Neutrophil (primary cell): ENCODE measurements around the gene DECR2.

ENCODE experiments used
- H3K27ac ChIP-seq: fragments of 200-600 bp; sonication (generic); 2 replicates; pipeline ENCODE4 v1.5.1; 2016; ENCODE audit warnings: mild to moderate bottlenecking, moderate library complexity
- H3K27me3 ChIP-seq: fragments of 200-600 bp; sonication (generic); 2 replicates; pipeline ENCODE4 v1.6.0; 2016; ENCODE audit warnings: mild to moderate bottlenecking
- H3K36me3 ChIP-seq: fragments of 200-600 bp; sonication (generic); 2 replicates; pipeline ENCODE4 v1.5.1; 2017
- H3K4me1 ChIP-seq, 2 experiments: fragments of 200-600 bp in 1 of 2; sonication (generic) in 1 of 2; 1 replicate in 1 of 2; 2 replicates in 1 of 2; pipeline versions ENCODE4 v1.5.1 to v1.6.1; 2013 to 2016; ENCODE audit warnings: low read depth in 1 of 2, low read length in 1 of 2, mild to moderate bottlenecking in 1 of 2, moderate library complexity in 1 of 2; ENCODE audit not compliant: control insufficient read depth in 1 of 2, insufficient read depth in 1 of 2
- H3K4me3 ChIP-seq, 2 experiments: fragments of 200-600 bp in 1 of 2; sonication (generic) in 1 of 2; 1 replicate in 1 of 2; 2 replicates in 1 of 2; pipeline ENCODE4 v1.5.1; 2013 to 2016; ENCODE audit warnings: low read depth in 1 of 2, low read length in 1 of 2, mild to moderate bottlenecking in 1 of 2, moderate library complexity in 1 of 2
- H3K9me3 ChIP-seq: fragments of 200-600 bp; sonication (generic); 2 replicates; pipeline ENCODE4 v1.5.1; 2016
- TF ChIP-seq, protein P1 (sequence below): fragments of 200-600 bp; sonication (generic); IDR thresholded peaks from 2 replicates; pipeline ENCODE4 v1.5.1; 2016; ENCODE audit warnings: antibody characterized with exemption

DECR2 gene

GRCh38 chr16:354971-355461 is 46.7 kb upstream of the DECR2 start:
- H3K27ac ChIP-seq: no peak overlapping the region
- TF ChIP-seq, protein P1, sequence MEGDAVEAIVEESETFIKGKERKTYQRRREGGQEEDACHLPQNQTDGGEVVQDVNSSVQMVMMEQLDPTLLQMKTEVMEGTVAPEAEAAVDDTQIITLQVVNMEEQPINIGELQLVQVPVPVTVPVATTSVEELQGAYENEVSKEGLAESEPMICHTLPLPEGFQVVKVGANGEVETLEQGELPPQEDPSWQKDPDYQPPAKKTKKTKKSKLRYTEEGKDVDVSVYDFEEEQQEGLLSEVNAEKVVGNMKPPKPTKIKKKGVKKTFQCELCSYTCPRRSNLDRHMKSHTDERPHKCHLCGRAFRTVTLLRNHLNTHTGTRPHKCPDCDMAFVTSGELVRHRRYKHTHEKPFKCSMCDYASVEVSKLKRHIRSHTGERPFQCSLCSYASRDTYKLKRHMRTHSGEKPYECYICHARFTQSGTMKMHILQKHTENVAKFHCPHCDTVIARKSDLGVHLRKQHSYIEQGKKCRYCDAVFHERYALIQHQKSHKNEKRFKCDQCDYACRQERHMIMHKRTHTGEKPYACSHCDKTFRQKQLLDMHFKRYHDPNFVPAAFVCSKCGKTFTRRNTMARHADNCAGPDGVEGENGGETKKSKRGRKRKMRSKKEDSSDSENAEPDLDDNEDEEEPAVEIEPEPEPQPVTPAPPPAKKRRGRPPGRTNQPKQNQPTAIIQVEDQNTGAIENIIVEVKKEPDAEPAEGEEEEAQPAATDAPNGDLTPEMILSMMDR: no peak
- peaks cover 5% of the 10 kb centered on the region for H3K36me3 ChIP-seq
- H3K9me3 ChIP-seq: no peaks in the 10 kb centered on the region
- H3K27me3 ChIP-seq: no peaks in the 10 kb centered on the region
- H3K4me1 ChIP-seq: peaks cover 22 to 24% of the 10 kb centered on the region in 2 experiments
- no peak overlapping the region for H3K4me3 ChIP-seq

- TF ChIP-seq, protein P1: no peak
- Histone ChIP-seq H3K9me3 (no peaks in the 10 kb centered on the region), H3K36me3 (no peaks in the 10 kb centered on the region), H3K4me3 (no peak overlapping the region), H3K27me3 (no peaks in the 10 kb centered on the region), H3K27ac (no peak overlapping the region), H3K4me1 (peaks cover 7 to 8% of the 10 kb centered on the region in 2 experiments)
Measured at GRCh38 chr16:356741-357140, 44.9 kb upstream of the DECR2 start.

DNA sequence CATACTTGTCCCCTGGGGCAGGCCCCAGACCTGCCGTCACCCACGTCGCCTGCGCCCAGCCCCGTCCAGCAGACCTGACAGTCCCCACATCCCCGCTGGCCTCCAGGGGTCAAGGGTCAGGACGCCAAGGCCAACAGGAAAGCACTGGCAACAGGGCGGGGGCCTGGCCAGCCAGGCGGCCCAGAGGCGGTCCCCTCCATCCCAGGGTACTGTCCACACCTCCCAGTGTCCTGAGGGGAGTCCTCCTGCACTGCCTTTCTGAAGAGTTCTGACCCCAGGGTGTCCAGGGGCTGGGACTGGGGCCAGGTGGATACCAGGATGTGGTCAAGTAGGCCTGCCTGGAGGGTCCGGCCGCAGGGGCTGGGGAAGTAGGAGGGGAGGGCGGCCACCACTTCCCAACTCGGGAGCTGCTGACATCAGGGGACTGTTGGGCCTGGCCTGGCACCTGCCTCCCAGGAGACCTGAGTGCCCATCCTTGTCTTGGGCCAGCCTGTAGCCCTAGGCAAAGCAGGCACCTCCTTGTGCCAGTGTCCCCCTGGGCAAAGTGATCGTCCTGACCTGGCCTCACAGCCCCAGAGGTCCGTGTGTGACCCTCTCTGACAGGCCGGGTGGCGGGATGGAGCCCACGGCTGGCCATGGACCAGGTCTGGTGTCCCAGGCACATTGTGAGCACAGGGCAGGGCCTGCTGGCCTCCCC is 42.5 kb upstream of the DECR2 start:
- Histone ChIP-seq H3K27me3 (peaks cover 18% of the 10 kb centered on the region), H3K4me1 (peaks cover 0 to 6% of the 10 kb centered on the region in 2 experiments), H3K27ac (no peak overlapping the region), H3K9me3 (no peaks in the 10 kb centered on the region), H3K36me3 (no peaks in the 10 kb centered on the region), H3K4me3 (no peak overlapping the region)
- TF ChIP-seq, protein P1: no peak

DNA sequence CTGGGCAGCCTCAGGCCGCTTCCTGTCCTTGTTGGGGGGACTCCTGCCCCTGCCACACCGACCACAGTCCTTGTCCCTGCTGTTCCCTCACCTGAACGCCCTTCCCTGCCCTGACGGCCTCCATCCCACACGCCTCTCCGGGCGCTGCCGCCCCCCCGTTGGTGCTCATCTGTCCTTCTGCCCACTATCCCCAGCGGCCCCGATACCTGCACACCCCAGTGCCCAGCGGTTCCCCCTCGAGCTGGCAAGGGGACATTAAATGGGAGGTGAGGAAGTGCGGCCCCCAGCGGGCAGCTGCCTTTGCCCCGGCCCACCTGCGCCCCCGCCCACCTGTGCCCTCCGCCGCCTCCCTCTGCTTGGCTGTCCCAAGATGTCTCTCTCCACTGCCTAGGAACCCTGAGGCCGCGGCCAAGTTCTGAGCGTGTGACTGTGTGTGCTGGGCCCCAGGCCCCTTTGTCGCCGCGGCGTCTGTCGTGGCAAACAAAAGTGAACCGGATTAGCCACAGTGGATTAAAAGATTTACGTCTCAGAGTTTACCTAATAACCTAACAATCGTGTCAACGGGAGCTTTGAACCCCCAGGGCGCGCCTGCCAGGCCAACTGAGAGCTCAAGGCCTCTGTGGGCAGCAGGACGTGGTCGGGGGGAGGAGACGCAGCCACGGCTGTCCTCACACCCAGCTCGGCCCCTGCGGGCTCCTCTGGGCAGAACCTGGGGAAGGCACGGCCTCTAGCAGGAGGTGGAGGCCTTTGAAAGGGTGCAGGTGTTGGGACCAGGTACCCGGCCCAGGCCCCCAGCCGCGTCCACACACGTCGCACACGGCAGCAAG is 41.6 kb upstream of the DECR2 start:
- H3K27me3 ChIP-seq: peaks cover 26% of the 10 kb centered on the region
- no peak overlapping the region for H3K27ac ChIP-seq
- TF ChIP-seq, protein P1: no peak
- no peaks in the 10 kb centered on the region for H3K36me3 ChIP-seq
- H3K4me1 ChIP-seq: peaks cover 0 to 6% of the 10 kb centered on the region in 2 experiments
- H3K4me3 ChIP-seq: no peak overlapping the region
- H3K9me3 ChIP-seq: no peaks in the 10 kb centered on the region

DNA sequence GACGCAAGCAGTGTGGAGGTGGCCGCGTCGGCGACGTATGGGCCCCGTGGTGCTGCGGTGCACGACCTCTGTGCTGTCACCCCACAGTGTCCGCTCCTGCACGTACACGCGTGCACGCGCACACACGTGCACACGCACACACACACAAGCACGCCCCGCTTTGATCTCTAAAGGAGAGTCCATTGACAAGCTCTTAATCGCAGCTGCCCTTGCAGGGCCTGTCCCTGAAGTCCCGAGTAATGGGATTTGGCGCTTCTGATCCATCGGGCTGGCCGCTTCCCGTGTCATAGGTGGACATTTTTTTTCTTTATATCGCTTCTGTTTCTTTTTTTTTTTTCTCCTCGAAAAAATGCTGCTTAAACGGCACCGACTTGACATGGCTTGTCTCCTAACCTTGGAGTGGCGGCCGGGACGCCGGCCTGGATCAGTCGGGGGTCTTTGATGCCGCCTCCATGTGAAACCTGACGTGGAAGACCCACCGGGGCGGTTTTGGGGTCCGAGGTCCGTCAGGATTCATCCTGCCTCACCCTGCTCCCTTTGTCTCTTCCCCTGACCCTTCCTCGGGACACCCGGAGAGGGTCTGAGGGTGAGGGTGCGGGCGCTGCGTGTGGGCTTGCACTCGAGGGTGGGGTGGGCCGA is 40.9 kb upstream of the DECR2 start:
- Histone ChIP-seq H3K4me1 (peaks cover 0 to 6% of the 10 kb centered on the region in 2 experiments), H3K9me3 (no peaks in the 10 kb centered on the region), H3K27me3 (peaks cover 26% of the 10 kb centered on the region), H3K4me3 (no peak overlapping the region), H3K27ac (no peak overlapping the region), H3K36me3 (no peaks in the 10 kb centered on the region)
- TF ChIP-seq, protein P1: no peak
